ENCODE measurements around the gene PLCB1.

PLCB1 gene

GRCh38 chr20:8242066-8242465 lies 110.0 kb downstream of the PLCB1 start:
- H3K9me3 ChIP-seq (ENCODE audit: insufficient read depth, low read length, severe bottlenecking): no peaks in the 10 kb centered on the region
- H3K27ac ChIP-seq (ENCODE audit: low read length): no peak overlapping the region

DNA sequence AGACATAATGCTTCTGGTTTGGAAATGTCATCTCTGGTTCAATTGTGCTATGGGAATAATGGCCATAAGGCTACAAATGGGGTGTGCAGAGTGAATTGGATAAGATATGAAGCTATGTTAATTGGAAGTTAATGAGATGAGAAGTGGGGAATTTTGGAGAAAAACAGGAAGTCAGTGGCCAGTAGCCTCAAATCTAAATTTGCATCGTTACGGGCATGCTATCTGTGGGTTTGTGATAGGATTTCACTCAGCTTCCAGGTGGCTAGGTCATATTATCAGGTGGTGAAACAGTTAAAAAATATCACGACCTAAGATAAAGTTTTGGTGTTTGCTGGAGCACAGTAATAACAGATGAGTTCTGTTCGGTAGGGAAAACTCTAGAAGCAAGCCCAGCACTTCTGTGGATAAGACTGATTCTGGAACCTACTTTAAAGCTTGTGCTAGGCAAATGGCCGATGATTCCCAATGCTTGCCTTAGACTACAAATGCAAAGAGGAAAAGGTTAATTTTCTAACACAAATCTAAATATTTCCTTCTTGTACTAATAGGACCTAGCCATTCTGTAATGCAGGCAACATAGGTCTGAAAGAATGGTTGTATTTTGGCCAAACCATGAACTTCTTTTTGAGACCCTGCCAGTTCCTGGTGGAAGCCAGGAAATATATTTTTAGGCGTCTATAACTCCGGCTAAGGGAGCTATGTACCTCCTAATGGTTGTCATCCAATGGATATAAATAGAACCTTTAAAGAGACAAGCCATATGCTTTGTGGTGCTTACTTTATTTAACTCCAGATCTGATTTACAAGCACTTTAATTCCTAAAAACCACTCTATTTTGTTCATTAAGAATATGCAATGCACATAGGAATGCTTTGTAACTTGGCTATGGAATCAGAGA lies 111.0 kb downstream of the PLCB1 start:
- H3K9me3 ChIP-seq (ENCODE audit: insufficient read depth, low read length, severe bottlenecking): no peaks in the 10 kb centered on the region
- H4K20me1 ChIP-seq (ENCODE audit: insufficient read depth, low read length): peaks cover 4% of the 10 kb centered on the region; the same call in 1 of the 2 replicates
- peaks cover 89% of the 10 kb centered on the region for H3K79me2 ChIP-seq (ENCODE audit: insufficient read depth, low read length)
- DNase-seq (no peak), ATAC-seq (ENCODE audit: insufficient read depth, low read depth) (no peak)
- no peak overlapping the region for H2AFZ ChIP-seq (ENCODE audit: low read depth, low read length)
- H3K36me3 ChIP-seq (ENCODE audit: insufficient read depth, low read length): no peaks in the 10 kb centered on the region
- H3K9ac ChIP-seq (ENCODE audit: low read depth, low read length): no peak overlapping the region
- H3K4me2 ChIP-seq (ENCODE audit: insufficient read depth, low read length): no peak overlapping the region
- no peak overlapping the region for H3K27ac ChIP-seq (ENCODE audit: low read length)
- H3K27me3 ChIP-seq (ENCODE audit: insufficient read depth, low read length, poor library complexity): no peaks in the 10 kb centered on the region
- no peak overlapping the region for H3K4me3 ChIP-seq (ENCODE audit: low read depth in 1 of 2, low read length in 2 of 2)
- peaks cover 7% of the 10 kb centered on the region for H3K4me1 ChIP-seq (ENCODE audit: insufficient read depth, low read length)
- TF ChIP-seq EZH2 (IDR thresholded peaks at IDR 0.05; ENCODE audit: borderline replicate concordance, low read depth, low read length, severe bottlenecking) (no peak), CTCF (IDR thresholded peaks at IDR 0.05; ENCODE audit: borderline replicate concordance, extremely low read depth, low read length, poor library complexity, severe bottlenecking) (no peak)

More at GRCh38 chr20:8242066-8242465, 110.0 kb downstream of the PLCB1 start:
- no peaks in the 10 kb centered on the region for H3K27me3 ChIP-seq (ENCODE audit: insufficient read depth, low read length, poor library complexity)
- H3K4me3 ChIP-seq (ENCODE audit: low read depth in 1 of 2, low read length in 2 of 2): no peak overlapping the region
- peaks cover 7% of the 10 kb centered on the region for H3K4me1 ChIP-seq (ENCODE audit: insufficient read depth, low read length)
- H3K9ac ChIP-seq (ENCODE audit: low read depth, low read length): no peak overlapping the region
- no peaks in the 10 kb centered on the region for H3K36me3 ChIP-seq (ENCODE audit: insufficient read depth, low read length)
- peaks cover 4% of the 10 kb centered on the region; the same call in 1 of the 2 replicates for H4K20me1 ChIP-seq (ENCODE audit: insufficient read depth, low read length)
- TF ChIP-seq CTCF (IDR thresholded peaks at IDR 0.05; ENCODE audit: borderline replicate concordance, extremely low read depth, low read length, poor library complexity, severe bottlenecking) (no peak), EZH2 (IDR thresholded peaks at IDR 0.05; ENCODE audit: borderline replicate concordance, low read depth, low read length, severe bottlenecking) (no peak)
- H3K4me2 ChIP-seq (ENCODE audit: insufficient read depth, low read length): no peak overlapping the region
- ATAC-seq (ENCODE audit: insufficient read depth, low read depth) (no peak), DNase-seq (no peak)
- peaks cover 84% of the 10 kb centered on the region for H3K79me2 ChIP-seq (ENCODE audit: insufficient read depth, low read length)
- no peak overlapping the region for H2AFZ ChIP-seq (ENCODE audit: low read depth, low read length)

DNA sequence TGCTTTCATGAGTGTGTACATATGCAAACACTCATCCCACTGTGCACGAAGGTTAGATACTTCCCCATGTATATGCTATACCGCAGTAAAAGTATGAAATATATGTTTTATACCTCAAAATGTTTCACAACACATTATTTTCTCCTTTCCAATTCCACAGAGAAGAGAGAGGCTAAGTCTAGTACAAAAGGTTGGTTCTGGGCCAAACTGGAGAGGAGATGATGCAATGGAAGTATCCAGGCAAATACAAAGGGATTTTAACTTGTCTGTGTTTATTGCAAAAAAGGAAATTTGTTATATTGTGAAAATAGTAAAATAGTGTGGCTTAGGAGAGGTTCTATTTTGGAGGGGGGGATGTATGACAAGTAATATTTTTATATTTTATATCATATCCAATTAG lies 112.6 kb downstream of the PLCB1 start:
- no peak for TF ChIP-seq CTCF (IDR thresholded peaks at IDR 0.05; ENCODE audit: borderline replicate concordance, extremely low read depth, low read length, poor library complexity, severe bottlenecking)
- H2AFZ ChIP-seq (ENCODE audit: low read depth, low read length): no peak overlapping the region
- no peaks in the 10 kb centered on the region for H3K9me3 ChIP-seq (ENCODE audit: insufficient read depth, low read length, severe bottlenecking)
- H3K79me2 ChIP-seq (ENCODE audit: insufficient read depth, low read length): peaks cover 89% of the 10 kb centered on the region
- H3K36me3 ChIP-seq (ENCODE audit: insufficient read depth, low read length): no peaks in the 10 kb centered on the region
- H4K20me1 ChIP-seq (ENCODE audit: insufficient read depth, low read length): peaks cover 13% of the 10 kb centered on the region; the same call in 1 of the 2 replicates
- H3K4me1 ChIP-seq (ENCODE audit: insufficient read depth, low read length): peaks cover 7% of the 10 kb centered on the region
- H3K9ac ChIP-seq (ENCODE audit: low read depth, low read length): no peak overlapping the region
- H3K4me2 ChIP-seq (ENCODE audit: insufficient read depth, low read length): no peak overlapping the region
- H3K4me3 ChIP-seq (ENCODE audit: low read depth in 1 of 2, low read length in 2 of 2): no peak overlapping the region
- no peaks in the 10 kb centered on the region for H3K27me3 ChIP-seq (ENCODE audit: insufficient read depth, low read length, poor library complexity)
- no peak for DNase-seq
- no peak for ATAC-seq (ENCODE audit: insufficient read depth, low read depth)
- H3K27ac ChIP-seq (ENCODE audit: low read length): no peak overlapping the region
